Uterus (tissue), 4 donors: Measurements from ENCODE around the gene LRIG1. TPM values are rescaled to one million over a fixed set of nuclear protein-coding genes. Genes with fewer than 3 reads are reported as not detected.

Source experiments
- DNase-seq, 2 donors: peaks; one replicate each; pipeline ENCODE4 v3.0.0-alpha.2; 2019 to 2020
- H3K27ac ChIP-seq, 2 donors: fragments of 200-600 bp; sonication (generic); 1 replicate in 1 of 2; 2 replicates in 1 of 2; pipeline ENCODE4 v1.5.1; 2016 to 2018
- H3K27me3 ChIP-seq, 2 donors: fragments of 200-600 bp; sonication (generic); one replicate each; pipeline ENCODE4 v1.5.1; 2018 to 2019; ENCODE audit warnings: control low read depth in 1 of 2
- H3K36me3 ChIP-seq, 2 donors: fragments of 200-600 bp; sonication (generic); one replicate each; pipeline ENCODE4 v1.5.1; 2019; ENCODE audit warnings: control low read depth in 1 of 2
- H3K4me1 ChIP-seq, 2 donors: fragments of 200-600 bp; sonication (generic); one replicate each; pipeline ENCODE4 v1.5.1; 2018 to 2019; ENCODE audit warnings: control low read depth in 1 of 2
- H3K4me3 ChIP-seq, 2 donors: fragments of 200-600 bp; sonication (generic); 1 replicate in 1 of 2; 2 replicates in 1 of 2; pipeline ENCODE4 v1.5.1; 2018 to 2019; ENCODE audit warnings: mild to moderate bottlenecking in 1 of 2
- H3K9me3 ChIP-seq, 2 donors: fragments of 200-600 bp; sonication (generic); one replicate each; pipeline ENCODE4 v1.5.1; 2019; ENCODE audit warnings: control low read depth in 1 of 2
- POLR2A ChIP-seq, 2 donors: fragments of 450-650 bp; IDR thresholded peaks; one replicate each; pipeline ENCODE4 v1.6.1; 2016; ENCODE audit warnings: antibody characterized with exemption in 2 of 2, mild to moderate bottlenecking in 1 of 2, moderate library complexity in 1 of 2
- intact Hi-C: fragments of 100-400 bp; cut with DNase I; formaldehyde crosslinking; loops from one replicate; pipeline ENCODE4 v1.15.1; 2023; ENCODE audit warnings: low total_unique reads
- total RNA-seq, 4 donors: library from RNA; depleted of rRNA in 3 of 4; stranded (reverse); fragments of >200 nt in 3 of 4; gene quantifications; one replicate each; pipeline versions ENCODE4 v1.1.0 to v1.2.4, GENCODE V29; 2014 to 2023
- TF ChIP-seq, protein P1 (sequence below), 4 experiments: fragments of 200-600 bp in 2 of 4; fragments of 450-650 bp in 2 of 4; sonication (generic) in 2 of 4; IDR thresholded peaks; one replicate each; pipeline ENCODE4 v1.5.1; 2016 to 2019; ENCODE audit warnings: antibody characterized with exemption in 4 of 4, mild to moderate bottlenecking in 2 of 4, moderate library complexity in 1 of 4
- donor health status: DM: yes; HTN: yes; CAD: no.

LRIG1 gene
- total RNA-seq, 4 donors from 2014 or later: 20.9 to 108 (median 69.6) TPM

DNA sequence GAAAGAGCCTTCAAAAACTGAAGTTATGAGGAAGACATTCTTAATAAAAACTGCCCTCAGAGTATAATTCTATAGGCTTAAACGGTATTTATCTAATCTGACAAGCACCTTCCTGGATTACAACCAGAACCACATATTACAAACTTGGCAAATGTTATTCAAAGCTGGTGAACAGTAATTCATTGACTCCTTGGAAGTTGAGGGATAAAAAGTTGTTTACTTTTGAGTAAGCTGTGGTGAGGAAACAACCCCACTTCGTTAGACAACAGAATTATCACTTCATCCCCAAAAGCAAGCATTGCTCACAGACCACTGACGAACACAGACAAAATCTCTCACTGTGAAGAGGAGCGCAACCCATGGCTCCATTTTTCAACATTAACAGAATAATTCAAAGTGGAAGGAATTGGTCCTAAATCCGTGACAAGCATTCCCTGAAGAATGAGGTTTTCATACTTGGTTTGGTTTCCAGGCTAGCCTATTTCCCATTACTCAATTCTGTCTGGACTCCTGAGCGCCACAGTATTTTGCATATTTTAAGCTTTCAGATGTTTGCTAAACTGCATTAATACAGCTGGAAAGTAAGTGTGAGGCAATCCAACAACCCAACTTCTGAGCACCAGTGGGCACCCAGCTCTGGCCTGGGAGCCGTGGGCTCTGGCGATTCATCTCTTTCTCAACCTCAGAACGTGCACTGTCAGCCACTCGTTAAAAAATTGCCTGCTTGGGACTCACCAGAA is 32.7 kb downstream of the LRIG1 start:
- TF ChIP-seq POLR2A (IDR thresholded peaks at IDR 0.05): no peak
- TF ChIP-seq, protein P1, sequence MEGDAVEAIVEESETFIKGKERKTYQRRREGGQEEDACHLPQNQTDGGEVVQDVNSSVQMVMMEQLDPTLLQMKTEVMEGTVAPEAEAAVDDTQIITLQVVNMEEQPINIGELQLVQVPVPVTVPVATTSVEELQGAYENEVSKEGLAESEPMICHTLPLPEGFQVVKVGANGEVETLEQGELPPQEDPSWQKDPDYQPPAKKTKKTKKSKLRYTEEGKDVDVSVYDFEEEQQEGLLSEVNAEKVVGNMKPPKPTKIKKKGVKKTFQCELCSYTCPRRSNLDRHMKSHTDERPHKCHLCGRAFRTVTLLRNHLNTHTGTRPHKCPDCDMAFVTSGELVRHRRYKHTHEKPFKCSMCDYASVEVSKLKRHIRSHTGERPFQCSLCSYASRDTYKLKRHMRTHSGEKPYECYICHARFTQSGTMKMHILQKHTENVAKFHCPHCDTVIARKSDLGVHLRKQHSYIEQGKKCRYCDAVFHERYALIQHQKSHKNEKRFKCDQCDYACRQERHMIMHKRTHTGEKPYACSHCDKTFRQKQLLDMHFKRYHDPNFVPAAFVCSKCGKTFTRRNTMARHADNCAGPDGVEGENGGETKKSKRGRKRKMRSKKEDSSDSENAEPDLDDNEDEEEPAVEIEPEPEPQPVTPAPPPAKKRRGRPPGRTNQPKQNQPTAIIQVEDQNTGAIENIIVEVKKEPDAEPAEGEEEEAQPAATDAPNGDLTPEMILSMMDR (IDR thresholded peaks at IDR 0.05): no peak
- H3K27ac ChIP-seq: no peak overlapping the region
- no peak overlapping the region for H3K4me3 ChIP-seq
- intact Hi-C loops: no loop called here
- H3K4me1 ChIP-seq: peaks cover under 1 to 5% of the 10 kb centered on the region in 2 donors
- H3K27me3 ChIP-seq: no peaks in the 10 kb centered on the region
- no peak for DNase-seq
- no peaks in the 10 kb centered on the region for H3K36me3 ChIP-seq
- no peaks in the 10 kb centered on the region for H3K9me3 ChIP-seq

DNA sequence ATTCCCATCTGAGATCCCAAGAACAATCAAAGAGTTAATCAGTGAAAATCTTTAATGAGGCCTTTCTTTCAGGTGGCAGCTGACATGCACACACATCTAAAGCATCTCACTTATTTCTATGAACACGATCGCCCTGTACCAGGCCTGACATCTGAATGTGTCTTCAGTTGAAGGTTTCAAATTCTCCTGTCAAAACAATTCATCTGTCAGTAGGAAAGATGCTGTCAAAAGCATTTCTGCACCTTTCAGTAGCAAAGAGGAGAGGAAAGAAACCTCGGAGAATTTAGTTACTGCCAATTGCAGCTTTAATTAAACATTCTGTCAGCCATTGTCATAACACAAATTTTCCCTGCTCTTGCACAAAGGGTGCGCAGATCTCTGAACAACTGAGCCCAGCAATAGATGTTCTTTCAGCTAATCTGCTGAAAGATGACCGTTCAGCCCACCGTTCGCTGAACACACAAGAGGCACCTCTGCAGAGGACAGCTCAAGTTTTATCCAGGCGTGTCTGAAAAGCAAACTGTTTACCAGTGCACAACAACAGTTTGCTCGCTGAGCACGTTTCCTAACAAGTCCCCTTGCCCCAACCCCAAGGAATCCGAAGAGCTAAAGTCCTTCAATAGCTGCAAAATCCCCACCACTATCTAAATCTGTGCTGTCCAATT is 34.1 kb downstream of the LRIG1 start:
- TF ChIP-seq, protein P1 (IDR thresholded peaks at IDR 0.05): no peak
- no peak for TF ChIP-seq POLR2A (IDR thresholded peaks at IDR 0.05)
- no peaks in the 10 kb centered on the region for H3K36me3 ChIP-seq
- no peak for DNase-seq
- no peaks in the 10 kb centered on the region for H3K27me3 ChIP-seq
- H3K4me1 ChIP-seq: peaks cover 0 to 3% of the 10 kb centered on the region in 2 donors
- H3K27ac ChIP-seq: no peak overlapping the region
- no peak overlapping the region for H3K4me3 ChIP-seq
- intact Hi-C loops: no loop called here
- H3K9me3 ChIP-seq: no peaks in the 10 kb centered on the region

DNA sequence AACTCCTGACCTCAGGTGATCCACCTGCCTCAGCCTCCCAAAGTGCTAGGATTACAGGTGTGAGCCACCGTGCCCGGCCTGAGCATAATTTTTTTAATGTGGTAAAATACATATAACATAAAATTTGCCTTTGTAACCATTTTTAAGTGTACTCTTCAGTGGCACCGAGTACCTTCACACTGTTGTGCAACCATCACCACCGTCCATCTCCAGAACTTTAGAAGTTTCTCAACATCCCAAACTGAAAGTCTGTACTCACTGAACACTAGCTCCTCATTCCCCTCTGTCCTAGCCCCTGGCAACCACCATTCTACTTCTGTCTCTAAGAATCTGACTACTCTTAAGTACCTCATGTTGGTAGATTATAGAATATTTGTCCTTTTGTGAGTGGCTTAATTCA is 35.2 kb downstream of the LRIG1 start:
- intact Hi-C loops: no loop called here

DNA sequence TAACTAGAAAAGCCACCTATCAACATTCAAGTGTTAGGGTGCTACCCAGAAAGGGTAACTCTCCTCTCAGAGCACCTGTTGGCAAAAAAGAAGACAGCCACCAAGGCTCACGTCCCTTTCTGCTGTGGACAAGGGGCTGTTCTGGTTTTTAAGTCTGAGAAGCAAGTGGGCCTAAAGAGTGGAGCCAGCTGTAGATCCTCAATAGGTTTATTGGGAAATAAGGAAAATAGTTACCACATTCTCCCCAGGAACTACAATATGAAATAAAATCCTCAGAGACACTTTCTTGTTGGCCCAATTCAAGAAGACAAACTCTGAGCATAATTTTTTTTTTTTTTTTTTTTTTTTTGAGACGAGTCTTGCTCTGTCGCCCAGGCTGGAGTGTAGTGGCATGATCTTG is 35.8 kb downstream of the LRIG1 start:
- H3K4me3 ChIP-seq: no peak overlapping the region
- DNase-seq: no peak
- H3K9me3 ChIP-seq: no peaks in the 10 kb centered on the region
- peak overlapping the region in 1 of 2 donors; percentile 5 for H3K27ac ChIP-seq
- H3K36me3 ChIP-seq: no peaks in the 10 kb centered on the region
- H3K4me1 ChIP-seq: peaks cover 0 to 3% of the 10 kb centered on the region in 2 donors
- TF ChIP-seq, protein P1 (IDR thresholded peaks at IDR 0.05): no peak
- no peak for TF ChIP-seq POLR2A (IDR thresholded peaks at IDR 0.05)
- intact Hi-C loops: no loop called here
- H3K27me3 ChIP-seq: no peaks in the 10 kb centered on the region

More for the DNA sequence above, 35.2 kb downstream of the LRIG1 start:
- no peak for DNase-seq
- Histone ChIP-seq H3K4me1 (peaks cover 0 to 3% of the 10 kb centered on the region in 2 donors), H3K27ac (no peak overlapping the region), H3K36me3 (no peaks in the 10 kb centered on the region), H3K9me3 (no peaks in the 10 kb centered on the region), H3K27me3 (no peaks in the 10 kb centered on the region), H3K4me3 (no peak overlapping the region)
- TF ChIP-seq, protein P1 (IDR thresholded peaks at IDR 0.05): no peak
- TF ChIP-seq POLR2A (IDR thresholded peaks at IDR 0.05): no peak

DNA sequence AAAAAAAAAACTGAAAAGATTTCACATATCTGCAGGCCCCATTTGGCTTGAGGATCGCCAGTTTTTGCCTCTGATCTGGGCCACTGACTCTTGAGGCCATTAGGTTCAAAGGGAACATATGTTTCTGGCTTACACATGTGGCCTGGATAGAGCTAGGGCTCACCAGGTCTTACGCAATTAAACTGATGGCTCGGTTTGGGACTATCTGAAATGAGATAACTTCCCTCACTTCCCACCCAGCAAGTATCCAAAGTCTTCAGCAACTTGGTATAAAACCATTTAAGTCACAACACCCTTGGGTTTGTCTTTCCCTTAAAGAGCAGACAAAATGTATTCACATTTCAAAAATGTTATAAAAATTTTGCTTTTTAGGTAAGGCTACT is 36.3 kb downstream of the LRIG1 start:
- Histone ChIP-seq H3K4me1 (peaks cover 0 to 3% of the 10 kb centered on the region in 2 donors), H3K4me3 (no peak overlapping the region), H3K9me3 (no peaks in the 10 kb centered on the region), H3K27me3 (no peaks in the 10 kb centered on the region), H3K27ac (peak overlapping the region in 1 of 2 donors; percentile 5), H3K36me3 (no peaks in the 10 kb centered on the region)
- DNase-seq: no peak
- TF ChIP-seq, protein P1 (IDR thresholded peaks at IDR 0.05): no peak
- TF ChIP-seq POLR2A (IDR thresholded peaks at IDR 0.05): no peak
- intact Hi-C loops: no loop called here
